GM12878 (cell line): ENCODE measurements around the gene NHERF2. TPM values are rescaled to one million over a fixed set of nuclear protein-coding genes. Genes with fewer than 3 reads are reported as not detected.
A peak's percentile ranks its signal among the peaks of the same experiment; 100 is the strongest.

Experiments used
- ATAC-seq: fragments of 200-7000 bp; cut with Tn5 transposase; 3 replicates; pipeline ENCODE4 v1.9.1; 2020; ENCODE audit warnings: mild to moderate bottlenecking, moderate library complexity
- Bru-seq: library from RNA; stranded (reverse); fragments of 400-500 nt; gene quantifications from one replicate; lab custom pipeline; 2021; lab: Mats Ljungman, UMichigan
- BruChase-seq, 2 experiments: library from RNA; stranded (reverse); fragments of 400-500 nt; gene quantifications; one replicate each; lab custom pipeline; 2021; lab: Mats Ljungman, UMichigan
- BruUV-seq: library from RNA; stranded (reverse); fragments of 400-500 nt; replicated peaks from 2 replicates; lab custom pipeline; 2021; lab: Mats Ljungman, UMichigan
- CTCF ChIA-PET: fragments of 300-600 bp; sonication (Branson Sonifier 250); formaldehyde crosslinking; extraction: SDS; loops from one replicate; lab custom pipeline; 2021; ENCODE audit warnings: inconsistent platforms; lab: Yijun Ruan, JAX
- POLR2A ChIA-PET: fragments of 350-600 bp; formaldehyde crosslinking; extraction: SDS; loops from one replicate; lab custom pipeline; 2021; ENCODE audit warnings: inconsistent platforms; lab: Charles Lee
- RAD21 ChIA-PET: fragments of 300-600 bp; sonication (Branson Sonifier 250); formaldehyde crosslinking; loops from one replicate; lab custom pipeline; 2023; ENCODE audit warnings: antibody characterized with exemption; ENCODE audit not compliant: unreplicated experiment; lab: Charles Lee
- SMC1A ChIA-PET: fragments of 300-600 bp; sonication (Branson Sonifier 250); formaldehyde crosslinking; loops from one replicate; lab custom pipeline; 2023; ENCODE audit not compliant: unreplicated experiment, uncharacterized antibody; lab: Charles Lee
- DNase-seq: peaks from one replicate; pipeline ENCODE4 v3.0.0-alpha.2; 2011; ENCODE audit warnings: low read depth, low spot score
- FAIRE-seq: peaks from 3 replicates; lab custom pipeline; 2011; peaks lifted over from hg19 to GRCh38; lab: Jason Lieb, UNC
- H2AFZ ChIP-seq: 2 replicates; pipeline ENCODE4 v1.6.0; 2011; ENCODE audit warnings: low read depth, low read length, control low read depth; ENCODE audit not compliant: control insufficient read depth
- H3K27ac ChIP-seq: 2 replicates; pipeline ENCODE4 v1.5.1; 2011; ENCODE audit warnings: control low read depth; ENCODE audit not compliant: control insufficient read depth, insufficient read depth
- H3K27me3 ChIP-seq, 2 experiments: replicated peaks in 1 of 2; 2 replicates each; pipeline versions ENCODE4 v1.6.0 to v1.6.1; 2011; ENCODE audit warnings: low read length in 1 of 2; ENCODE audit not compliant: control insufficient read depth in 2 of 2, insufficient read depth in 2 of 2
- H3K36me3 ChIP-seq, 2 experiments: 2 replicates each; pipeline ENCODE4 v1.5.1; 2011; ENCODE audit warnings: low read length in 1 of 2; ENCODE audit not compliant: control insufficient read depth in 2 of 2, insufficient read depth in 2 of 2
- H3K4me1 ChIP-seq: 2 replicates; pipeline ENCODE4 v1.6.1; 2011; ENCODE audit warnings: mild to moderate bottlenecking, low read length, moderate library complexity, mixed read lengths; ENCODE audit not compliant: control insufficient read depth, insufficient read depth
- H3K4me2 ChIP-seq: 2 replicates; pipeline ENCODE4 v1.6.0; 2011; ENCODE audit warnings: control low read depth; ENCODE audit not compliant: control insufficient read depth, insufficient read depth
- H3K4me3 ChIP-seq: fragments of 200-600 bp; sonication (generic); 2 replicates; pipeline ENCODE4 v1.5.1; 2016
- H3K79me2 ChIP-seq: 2 replicates; pipeline ENCODE4 v1.6.0; 2011; ENCODE audit warnings: low read length; ENCODE audit not compliant: control insufficient read depth, insufficient read depth
- H3K9ac ChIP-seq: 2 replicates; pipeline ENCODE4 v1.8.0; 2011; ENCODE audit warnings: low read length, control low read depth, mixed read lengths; ENCODE audit not compliant: control insufficient read depth, insufficient read depth
- H3K9me3 ChIP-seq: replicated peaks from 3 replicates; pipeline ENCODE4 v1.5.1; 2011; ENCODE audit warnings: mild to moderate bottlenecking, low read length; ENCODE audit not compliant: control insufficient read depth, insufficient read depth
- H4K20me1 ChIP-seq: 2 replicates; pipeline ENCODE4 v1.6.0; 2011; ENCODE audit not compliant: control insufficient read depth, insufficient read depth
- EGR1 ChIP-seq, 2 experiments: IDR thresholded peaks; 1 replicate in 1 of 2; 2 replicates in 1 of 2; pipeline ENCODE4 v1.6.1; 2011 to 2012; ENCODE audit warnings: low read depth in 2 of 2, low read length in 2 of 2, borderline replicate concordance in 1 of 2, mild to moderate bottlenecking in 1 of 2, moderate library complexity in 1 of 2
- FOS ChIP-seq: IDR thresholded peaks from 3 replicates; pipeline ENCODE4 v1.6.1; 2011; ENCODE audit warnings: borderline replicate concordance; ENCODE audit not compliant: insufficient read length; ENCODE audit errors: extremely low read depth
- SREBF1 ChIP-seq: IDR thresholded peaks from 2 replicates; pipeline ENCODE4 v1.6.1; 2012; ENCODE audit warnings: mild to moderate bottlenecking, low read length
- WGBS: methylation state at CpG from one replicate; pipeline ENCODE4 v1.1.6; 2016; ENCODE audit warnings: low lambda C conversion rate; ENCODE audit not compliant: insufficient replicate concordance, insufficient coverage; ENCODE audit errors: missing lambda C conversion rate; 5-methylcytosine and 5-hydroxymethylcytosine counted together
- in situ Hi-C: fragments of 300-500 bp; cut with MboI; formaldehyde crosslinking; loops from 9 replicates; pipeline ENCODE4 v1.14.3; 2018; ENCODE audit warnings: mixed read lengths
- intact Hi-C: fragments of 100-400 bp; cut with micrococcal nuclease; formaldehyde crosslinking; loops from one replicate; pipeline ENCODE4 v1.14.2; 2022; ENCODE audit not compliant: unreplicated experiment
- long read RNA-seq, 2 experiments: library from polyadenylated mRNA; unstranded; transcript quantifications; one replicate each; pipeline ENCODE4 v2.0.0, GENCODE V29; 2019 to 2020
- polyA minus RNA-seq, 3 experiments: library from RNA; depleted of rRNA, polyadenylated mRNA; stranded (reverse); fragments of >200 nt; gene quantifications; 2 replicates each; pipeline ENCODE4 v1.2.3, GENCODE V29; 2011
- polyA plus RNA-seq, 11 experiments: library from polyadenylated mRNA; depleted of rRNA in 4 of 11; unstranded in 6 of 11; stranded (reverse) in 5 of 11; fragments of >200 nt; fragmentation: Nextera tagmentation in 4 of 11; fragmentation: Illumina TruSeq in 1 of 11; extraction: Ambion mirVana in 4 of 11; extraction: Trizol in 1 of 11; gene quantifications; 1 replicate in 1 of 11; 2 replicates in 10 of 11; pipeline versions ENCODE4 v1.2.1 to v1.2.3, GENCODE V29; 2011 to 2016; ENCODE audit warnings: inconsistent platforms in 2 of 11, missing spikeins in 2 of 11, low read depth in 1 of 11
- total RNA-seq, 4 experiments: library from RNA; depleted of rRNA in 3 of 4; stranded (reverse); fragments of >200 nt in 3 of 4; fragmentation: Illumina TruSeq in 1 of 4; extraction: Trizol in 1 of 4; gene quantifications; 2 replicates each; pipeline versions ENCODE4 v1.2.1 to v1.2.3, GENCODE V29; 2013 to 2021

Gene NHERF2
- total RNA-seq (2013; cell fraction: nucleolus; rRNA removed): 0.71 TPM in 1 of 2 replicates, not detected in the other
- total RNA-seq (2014; rRNA removed) (0.06 TPM in 1 of 2 replicates, not detected in the other), total RNA-seq (2014; rRNA removed; fragmentation: Illumina TruSeq; extraction: Trizol) (not detected in 2 replicates), total RNA-seq (2021) (0.31 and 0.51 TPM in 2 replicates), polyA plus RNA-seq (2011; rRNA removed) (0.05 TPM in 1 of 2 replicates, not detected in the other), polyA plus RNA-seq (2014; fragmentation: Illumina TruSeq; extraction: Trizol) (0.06 TPM in 1 of 2 replicates, not detected in the other), polyA plus RNA-seq (2014; fragmentation: Nextera tagmentation; extraction: Ambion mirVana) (not detected), polyA plus RNA-seq (2014; rRNA removed) (not detected in 2 replicates), polyA plus RNA-seq (2016; fragmentation: Nextera tagmentation; extraction: Ambion mirVana) (under 1 TPM; 0.10 to 0.19 TPM), polyA minus RNA-seq (2011; rRNA and poly(A)+ RNA removed) (not detected in 2 replicates), Bru-seq, nascent RNA (percentile 13 among the genes with signal in this experiment), BruChase-seq, experiment 1, labeled RNA remaining after a 6-hour chase (percentile 14 among the genes with signal in this experiment), BruChase-seq, experiment 2, labeled RNA remaining after a 2-hour chase (not detected)
- not detected for polyA plus RNA-seq (2011; ENCODE audit: low read depth)
- polyA plus RNA-seq (2011; cell fraction: cytosol; rRNA removed): 0.04 and 0.15 TPM in 2 replicates
- 0.78 and 0.98 TPM in 2 replicates for polyA plus RNA-seq (2011; cell fraction: nucleus; rRNA removed)
- 0.15 and 0.42 TPM in 2 replicates for polyA plus RNA-seq (2012)
- 0.62 TPM in 1 of 2 replicates, not detected in the other for polyA minus RNA-seq (2011; cell fraction: cytosol; rRNA and poly(A)+ RNA removed)
- not detected in 2 replicates for polyA minus RNA-seq (2011; cell fraction: nucleus; rRNA and poly(A)+ RNA removed)
- long read RNA-seq, experiment 1: 0 reads
- long read RNA-seq, experiment 2: 0 reads

DNA sequence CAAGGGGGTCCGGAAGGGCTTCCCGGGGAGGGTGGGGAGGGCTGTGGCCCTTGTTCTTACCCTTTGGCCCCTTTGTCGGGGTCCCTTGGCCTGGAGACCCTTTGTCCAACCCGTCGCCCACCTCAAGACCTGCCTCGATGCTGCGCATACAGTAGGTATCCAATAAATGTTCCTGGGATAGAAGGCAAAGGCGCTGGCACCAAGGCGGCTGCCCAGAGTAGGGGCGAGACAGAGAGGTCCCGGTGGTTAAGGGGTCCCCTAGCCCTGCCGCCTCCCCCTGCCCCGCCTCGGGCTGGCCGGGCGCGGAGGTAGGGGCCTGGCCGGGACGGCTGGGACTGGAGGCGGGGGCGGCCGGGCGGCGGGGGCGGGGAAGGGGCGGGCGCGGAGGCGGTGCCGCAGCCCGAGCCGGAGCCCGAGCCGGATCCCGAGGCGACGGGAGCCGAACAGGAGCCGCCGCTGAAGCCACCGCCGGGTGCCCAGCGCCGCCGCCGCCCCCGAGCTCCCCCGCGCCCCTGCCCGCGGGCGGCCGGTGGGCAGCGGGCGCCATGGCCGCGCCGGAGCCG, at the start of gene NHERF2:
Gene NHERF2 (plus strand): TSS at position 442 of the 563 bp plus-strand sequence. CDS start 104 bp downstream, at position 546.
- Histone ChIP-seq H3K36me3 (no peaks in the 10 kb centered on the region), H3K79me2 (no peaks in the 10 kb centered on the region), H3K27me3 (peaks cover 11 to 13% of the 10 kb centered on the region in 2 experiments), H4K20me1 (peaks cover 5% of the 10 kb centered on the region; the same call in 1 of the 2 replicates), H3K9me3 (no peaks in the 10 kb centered on the region), H3K9ac (no peak within 1 kb of the TSS), H3K4me3 (no peak within 1 kb of the TSS; the same call in 1 of the 2 replicates), H3K4me1 (peaks cover 7% of the 10 kb centered on the region), H2AFZ (no peak within 1 kb of the TSS), H3K27ac (no peak within 1 kb of the TSS), H3K4me2 (peak within 1 kb of the TSS; percentile 9; the same call in 1 of the 2 replicates)
- ChIA-PET POLR2A (no interaction called here), RAD21 (no interaction called here), SMC1A (no interaction called here), CTCF (no interaction called here)
- in situ Hi-C loops: no loop called here
- WGBS: 26% methylated on average over 14 of the region's 59 CpGs
- no TSS peak for BruUV-seq
- intact Hi-C loops: no loop called here
- no peak for DNase-seq
- no peak for FAIRE-seq
- no peak for ATAC-seq
- TF ChIP-seq SREBF1: no peak
- no peak for TF ChIP-seq FOS
- 0 out of 3 replicates have a peak, but pooled peaks of 1 of the 2 experiments have one; percentile 34 for TF ChIP-seq EGR1 (IDR thresholded peaks at IDR 0.05; ENCODE audit: borderline replicate concordance in 1 of 2, low read depth in 2 of 2, low read length in 2 of 2)
